NCI-H2107 treated with DMSO at 0.1 percent for 48 hours (cell line): Measurements from ENCODE around the gene RAB22A.
"Not testable (repeated sequence)": the region's sequence is repeated elsewhere in the genome, so short reads cannot be mapped to it uniquely, and the experiment has no call there.

Experiments used
- DNase-seq: peaks from one replicate; lab custom pipeline; 2025; ENCODE audit not compliant: unreplicated experiment; lab: John Stamatoyannopoulos, UW

Gene RAB22A

DNA sequence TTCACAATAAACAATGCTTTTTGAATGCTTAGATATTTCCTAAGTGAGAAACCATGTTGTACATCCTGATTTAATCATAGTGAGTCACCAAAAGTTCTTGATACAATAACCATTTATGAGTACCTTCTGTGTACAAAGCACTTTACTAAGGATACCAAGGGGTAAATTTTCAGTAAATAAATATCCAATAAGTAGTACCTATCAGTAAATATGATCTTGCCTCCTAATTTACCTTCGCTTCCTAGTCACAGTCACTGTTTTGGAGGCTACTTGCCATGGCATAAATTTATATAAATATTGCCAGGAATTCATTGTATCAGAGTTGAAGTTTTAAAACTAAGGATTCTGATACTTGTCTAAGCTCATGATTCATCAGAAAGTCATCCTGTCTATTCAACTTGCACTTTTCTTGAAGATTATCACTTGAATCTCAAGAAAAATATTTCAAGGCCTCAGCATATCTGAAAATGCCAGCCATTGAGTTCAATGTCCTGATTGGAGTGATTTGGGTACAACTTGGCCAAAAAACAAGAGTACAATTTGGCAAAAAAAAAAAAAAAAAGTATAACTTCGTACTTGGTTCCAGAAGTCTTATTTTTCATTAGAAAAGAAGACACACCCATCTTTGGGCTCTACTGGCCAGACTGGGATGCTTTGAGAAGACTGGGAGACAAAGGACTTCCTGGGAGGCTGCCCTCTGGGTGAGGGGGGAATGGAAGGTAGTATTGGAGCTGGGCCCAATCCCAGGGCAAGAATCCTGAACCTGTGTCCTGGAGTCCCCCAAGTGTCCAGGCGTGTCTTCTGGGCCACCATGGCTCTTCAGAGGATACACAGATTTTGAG, 32.8 kb downstream of the RAB22A start:
- DNase-seq = no peak

- DNase-seq = no peak
Observed at GRCh38 chr20:58344741-58345140, 35.2 kb downstream of the RAB22A start.

- DNase-seq = no peak
Observed at GRCh38 chr20:58349570-58349969, 40.1 kb downstream of the RAB22A start.

GRCh38 chr20:58352468-58352867, 43.0 kb downstream of the RAB22A start:
- DNase-seq = no peak

DNA sequence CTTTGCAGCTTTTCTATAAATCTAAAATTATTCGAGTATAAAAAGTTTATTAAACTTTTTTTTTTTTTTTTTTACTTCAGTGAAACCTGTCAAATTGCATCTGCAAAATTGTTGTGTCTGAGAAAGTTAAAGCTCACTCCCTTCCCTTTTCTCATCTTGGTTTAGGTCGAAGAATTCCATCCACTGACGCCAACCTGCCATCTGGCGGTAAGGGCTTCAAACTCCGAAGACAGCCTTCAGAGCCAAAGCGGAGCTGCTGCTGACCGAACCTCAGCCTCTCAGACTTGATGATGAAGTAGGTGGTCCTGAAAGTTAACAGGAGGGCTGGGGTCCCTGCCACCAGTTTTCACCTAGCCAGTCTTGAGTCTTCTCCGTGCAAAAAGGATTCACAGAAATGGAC, 49.9 kb downstream of the RAB22A start:
- no peak for DNase-seq

DNA sequence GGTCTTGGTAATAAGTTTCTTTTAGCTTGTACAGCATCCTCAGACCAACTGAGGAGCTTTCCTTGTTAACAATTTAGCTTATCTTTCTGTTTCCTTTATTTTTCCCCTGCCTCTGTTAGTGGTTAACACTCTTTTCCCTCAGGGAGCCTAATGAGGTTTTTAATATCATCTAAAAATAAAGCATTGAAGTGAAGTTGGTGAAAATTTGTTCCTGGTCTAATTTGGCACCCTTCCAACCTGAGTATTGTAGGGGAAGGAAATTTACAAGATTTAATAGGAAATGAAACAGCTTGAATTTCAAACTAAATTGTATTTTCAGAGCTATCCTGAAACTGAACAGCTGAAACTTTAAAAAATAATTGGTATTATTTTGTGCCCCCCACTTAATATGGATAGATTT, 51.4 kb downstream of the RAB22A start:
- DNase-seq = no peak

GRCh38 chr20:58361481-58362205, 52.1 kb downstream of the RAB22A start:
- DNase-seq = no peak

- no peak for DNase-seq
Observed at GRCh38 chr20:58362206-58362516, 52.6 kb downstream of the RAB22A start.

DNA sequence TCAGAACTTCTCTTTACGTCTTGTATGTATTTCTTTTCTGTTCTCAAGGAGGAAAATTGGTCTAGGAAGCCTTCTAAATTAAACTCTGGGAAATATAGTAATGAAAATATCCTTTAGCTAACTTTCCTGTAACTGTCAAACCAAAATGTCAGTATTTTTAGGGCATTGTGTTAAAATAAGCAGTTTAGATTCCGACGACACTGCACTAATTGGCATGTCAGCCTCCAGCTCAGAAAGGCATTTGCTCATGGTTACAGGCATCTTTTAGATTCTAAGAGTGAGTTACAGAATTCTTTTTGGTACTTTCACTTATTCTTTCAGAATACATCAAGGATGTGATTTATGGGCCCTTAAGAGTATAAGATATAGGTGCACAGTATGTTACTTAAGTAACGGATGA, 53.5 kb downstream of the RAB22A start:
- DNase-seq = no peak

- DNase-seq = no peak
Observed at GRCh38 chr20:58366866-58367265, 57.4 kb downstream of the RAB22A start.

DNA sequence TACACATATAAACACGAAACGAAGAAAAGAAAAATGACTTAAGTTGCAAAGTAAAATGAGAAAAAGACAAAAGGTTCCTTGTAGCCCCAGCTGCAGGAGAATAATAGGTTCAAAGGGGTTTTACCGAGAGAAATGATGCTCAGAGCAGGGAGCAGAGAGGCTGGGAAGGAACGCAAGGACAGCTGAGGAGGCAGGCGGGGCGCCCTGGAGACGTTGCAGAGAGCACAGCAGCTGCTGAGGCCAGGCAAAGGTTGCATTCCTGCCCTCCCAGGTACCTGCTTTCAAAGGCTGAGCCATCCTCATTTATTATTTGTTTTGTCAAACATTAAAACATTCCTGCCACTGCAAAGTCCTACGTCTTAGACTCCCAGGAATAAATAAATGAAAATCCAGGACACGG, 63.3 kb downstream of the RAB22A start:
- no peak for DNase-seq

- DNase-seq = not testable (repeated sequence)
Observed at GRCh38 chr20:58373296-58373695, 63.8 kb downstream of the RAB22A start.

DNA sequence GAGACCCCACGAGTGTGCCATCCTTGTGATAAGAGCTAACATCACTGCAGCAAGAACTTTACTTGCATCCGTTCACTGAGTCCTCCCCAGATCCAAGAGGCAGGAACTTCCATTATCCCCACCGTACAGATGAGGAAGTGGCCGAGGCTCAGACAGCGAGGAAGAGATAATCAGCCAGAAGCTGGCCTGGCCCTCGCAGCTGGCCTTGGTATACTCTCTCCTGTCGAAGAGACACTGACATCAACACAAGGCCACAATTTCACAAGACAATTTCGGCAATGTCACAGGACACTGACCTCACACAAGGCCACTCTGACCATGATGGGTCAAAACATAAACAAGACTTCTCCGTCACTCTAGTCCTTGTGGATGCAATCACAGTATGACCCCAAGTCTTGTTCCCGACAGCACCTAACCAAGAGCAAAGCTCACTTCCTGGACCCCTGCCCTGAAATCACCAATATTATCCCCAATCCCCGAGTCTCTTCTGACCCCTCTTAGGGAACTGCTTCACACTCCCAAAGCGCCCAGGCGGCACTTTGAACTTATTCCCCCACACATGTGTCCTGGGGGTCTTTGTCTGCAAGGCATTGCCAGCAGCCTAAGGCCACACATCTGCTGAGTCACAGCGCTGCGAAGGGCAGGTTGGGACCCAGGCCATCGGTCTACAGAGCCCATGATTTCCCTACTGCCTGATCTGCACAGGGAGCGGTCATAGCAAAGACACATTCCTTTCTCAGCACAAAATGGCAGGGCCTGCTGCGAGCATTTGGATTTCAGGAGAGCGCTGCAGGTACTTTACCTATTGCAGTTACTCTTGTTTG, 64.7 kb downstream of the RAB22A start:
- DNase-seq = no peak

DNA sequence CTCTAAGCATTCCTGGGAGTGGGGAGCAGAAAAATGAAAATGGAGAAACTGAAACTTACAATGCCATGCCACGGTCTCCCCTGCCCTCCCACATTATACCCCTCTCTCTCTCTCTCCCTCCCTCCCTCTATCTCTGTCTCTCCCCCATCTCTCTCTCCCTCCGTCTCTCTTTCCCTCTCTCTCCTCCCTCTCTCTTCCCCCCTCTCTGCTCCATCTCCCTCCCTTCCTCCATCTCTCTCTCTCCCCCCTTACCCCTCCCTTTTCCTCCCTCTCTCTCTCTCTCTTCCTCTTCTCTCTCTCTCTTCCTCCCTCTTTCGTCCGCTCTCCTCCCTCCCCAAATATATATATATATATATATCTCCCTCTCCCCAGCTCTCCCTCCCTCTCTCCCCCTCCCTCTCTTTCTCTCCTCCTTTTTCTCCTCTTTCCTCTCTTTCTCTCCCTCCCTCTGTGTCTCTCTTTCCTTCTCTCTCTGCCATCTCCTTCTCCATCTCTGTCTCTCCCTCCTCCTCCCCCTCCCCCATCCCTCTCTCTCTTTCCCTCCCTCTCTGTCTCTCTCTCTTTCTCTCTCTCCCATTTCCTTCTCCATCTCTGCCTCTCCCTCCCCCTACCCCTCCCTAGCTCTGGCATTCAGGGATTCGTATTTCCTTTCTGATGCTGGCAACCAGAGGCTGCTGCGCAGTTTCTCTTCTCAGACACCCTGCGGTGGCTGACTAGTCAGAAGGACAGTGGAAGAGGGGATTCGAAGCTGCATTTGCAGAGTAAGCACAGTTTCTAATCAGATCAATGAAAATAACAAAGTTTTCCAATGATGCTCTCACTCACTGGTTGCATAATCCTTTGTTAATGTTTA, 65.6 kb downstream of the RAB22A start:
- peak; percentile 33 for DNase-seq

- no peak for DNase-seq
Observed at GRCh38 chr20:58375759-58376352, 66.3 kb downstream of the RAB22A start.

DNA sequence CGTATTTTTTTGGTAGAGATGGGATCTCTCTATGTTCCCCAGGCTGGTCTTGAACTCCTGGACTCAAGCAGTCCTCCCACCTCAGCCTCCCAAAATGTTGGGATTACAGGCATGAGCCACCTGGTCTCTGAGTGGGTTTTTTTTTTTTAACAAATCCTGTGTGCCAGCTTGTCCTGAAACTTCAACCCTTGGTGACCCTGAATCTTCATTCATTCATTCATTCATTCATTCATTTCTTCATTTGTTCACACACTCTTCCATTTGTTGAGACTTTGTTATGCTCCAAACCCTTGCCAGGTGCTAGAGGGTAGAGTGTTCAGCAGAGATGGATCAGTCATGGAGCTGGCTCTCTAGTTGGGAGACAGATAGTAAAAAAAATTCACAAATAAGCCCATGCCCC, 67.5 kb downstream of the RAB22A start:
- no peak for DNase-seq

GRCh38 chr20:58377766-58378401, 68.4 kb downstream of the RAB22A start:
- no peak for DNase-seq

- DNase-seq = no peak
Observed at GRCh38 chr20:58378704-58379103, 69.2 kb downstream of the RAB22A start.

DNA sequence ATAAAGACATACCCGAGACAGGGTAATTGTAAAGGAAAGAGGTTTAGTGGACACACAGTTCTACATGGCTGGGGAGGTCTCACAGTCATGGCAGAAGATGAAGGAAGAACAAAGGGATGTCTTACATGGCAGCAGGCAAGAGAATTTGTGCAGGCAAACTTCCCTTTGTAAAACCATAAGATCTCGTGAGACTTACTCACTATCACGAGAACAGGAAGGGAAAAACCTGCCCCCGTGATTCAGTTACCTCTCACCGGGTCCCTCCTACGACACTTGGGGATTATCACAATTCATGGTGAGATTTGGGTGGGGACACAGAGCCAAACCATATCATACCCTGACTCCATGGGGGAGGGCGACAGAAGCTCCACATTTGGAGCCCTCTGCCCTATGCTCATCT, 72.1 kb downstream of the RAB22A start:
- no peak for DNase-seq

GRCh38 chr20:58382096-58382495, 72.6 kb downstream of the RAB22A start:
- DNase-seq = no peak
